ENCODE measurements around the gene APBA2.

The APBA2 gene

DNA sequence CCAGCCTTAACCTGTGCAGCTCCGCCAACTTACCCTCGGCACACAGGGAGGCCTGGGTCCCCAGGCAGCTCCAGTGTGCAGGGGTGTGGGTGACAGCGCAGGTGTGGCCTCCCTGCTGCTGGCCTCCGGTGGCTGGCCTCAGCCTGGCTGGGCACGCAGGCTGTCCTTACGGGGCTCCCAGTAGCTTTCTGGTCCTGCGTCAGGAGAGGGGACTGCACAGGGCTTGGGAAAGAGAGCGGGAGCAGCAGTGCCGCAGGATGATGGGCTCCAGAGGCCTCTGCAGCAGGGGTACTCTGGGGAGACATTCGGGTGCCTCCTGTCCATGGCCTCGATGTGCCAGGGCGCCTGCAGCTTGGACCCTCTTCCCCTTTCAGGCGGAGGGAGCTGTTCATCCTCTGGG is 9.4 kb downstream of the APBA2 start:
- in situ Hi-C loops (cut with HindIII; ENCODE audit: low sequenced_read_pairs) = no loop called here

DNA sequence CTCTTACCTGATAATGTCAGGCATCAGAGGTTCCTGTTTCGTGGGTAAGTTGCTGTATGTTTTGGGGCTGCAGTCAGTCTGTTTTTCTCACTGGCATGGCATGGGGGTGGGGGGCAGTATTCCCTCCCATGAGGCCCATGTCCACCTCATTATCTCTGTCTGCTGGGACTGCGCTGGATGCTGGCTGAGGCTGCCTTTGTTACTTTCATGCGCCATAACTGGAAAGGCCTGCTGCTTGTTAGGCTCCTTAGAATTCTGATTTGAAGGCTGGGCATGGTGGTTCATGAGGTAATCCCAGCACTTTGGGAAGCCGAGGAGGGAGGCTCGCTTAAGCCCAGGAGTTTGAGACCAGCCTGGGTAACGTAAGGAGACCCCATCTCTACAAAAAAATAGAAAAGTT is 9.8 kb downstream of the APBA2 start:
- in situ Hi-C loops (cut with HindIII; ENCODE audit: low sequenced_read_pairs) = no loop called here

- in situ Hi-C loops (cut with HindIII; ENCODE audit: low sequenced_read_pairs) = no loop called here
Measured at GRCh38 chr15:28896951-28897350, 11.2 kb downstream of the APBA2 start.

- in situ Hi-C loops (cut with HindIII; ENCODE audit: low sequenced_read_pairs) = no loop called here
Measured at GRCh38 chr15:28897861-28898585, 12.2 kb downstream of the APBA2 start.

DNA sequence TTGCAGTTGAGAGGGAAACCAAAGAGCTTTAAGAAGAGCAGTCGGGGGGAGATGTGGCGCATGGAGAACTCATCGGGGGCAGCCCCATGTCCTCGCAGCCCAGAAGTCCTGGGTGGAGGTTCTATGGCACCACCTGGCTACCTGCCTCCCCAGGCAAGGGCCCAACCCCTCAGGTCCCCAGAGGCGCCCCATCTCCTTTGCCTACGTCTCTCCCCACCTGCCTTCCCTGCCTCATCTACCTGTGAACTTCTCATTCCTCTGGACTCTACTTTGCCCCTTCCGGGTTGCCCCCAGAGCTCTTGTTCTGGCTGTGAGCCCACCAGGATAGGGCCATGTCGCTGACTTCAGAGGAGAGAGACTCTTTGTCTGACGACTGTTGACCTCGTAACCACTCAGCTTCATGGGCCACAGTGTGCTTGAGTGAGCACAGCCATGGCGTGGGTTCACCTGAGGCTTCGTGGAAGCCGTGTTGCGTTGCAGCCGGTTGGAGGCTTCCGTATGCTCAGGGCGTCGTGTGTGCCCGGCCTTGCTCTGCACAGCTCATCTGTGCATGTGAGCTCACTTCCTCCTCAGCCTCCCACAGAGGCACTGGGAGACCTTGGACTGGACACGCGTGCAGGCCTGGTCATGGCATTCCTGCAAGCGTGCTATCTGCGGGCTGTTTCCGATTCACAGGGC is 13.4 kb downstream of the APBA2 start:
- in situ Hi-C loops (cut with HindIII; ENCODE audit: low sequenced_read_pairs) = no loop called here

- in situ Hi-C loops (cut with HindIII; ENCODE audit: low sequenced_read_pairs) = no loop called here
Measured at GRCh38 chr15:28900041-28900891, 14.5 kb downstream of the APBA2 start.

GRCh38 chr15:28900892-28901586 is 15.3 kb downstream of the APBA2 start:
- in situ Hi-C loops (cut with HindIII; ENCODE audit: low sequenced_read_pairs) = no loop called here

DNA sequence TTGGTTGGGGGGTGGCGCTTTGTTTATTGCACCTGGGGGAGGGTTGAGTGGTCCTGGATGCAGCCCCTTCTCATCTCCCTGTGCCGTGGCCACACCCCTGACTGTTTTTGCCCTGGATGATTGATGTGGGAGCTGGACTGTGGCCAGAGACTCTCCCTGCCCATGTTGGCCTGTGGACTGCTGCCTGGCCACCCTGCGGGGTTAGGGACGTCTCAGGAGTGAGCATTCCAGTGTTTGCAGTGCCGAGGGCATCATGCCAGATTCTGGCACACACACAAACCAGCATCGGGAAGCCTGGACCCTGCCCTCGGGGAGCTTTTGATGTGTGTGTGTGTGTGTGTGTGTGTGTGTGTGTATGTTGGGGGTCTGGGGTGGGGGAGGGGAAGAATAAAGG is 15.8 kb downstream of the APBA2 start:
- in situ Hi-C loops (cut with HindIII; ENCODE audit: low sequenced_read_pairs) = no loop called here

- in situ Hi-C loops (cut with HindIII; ENCODE audit: low sequenced_read_pairs) = no loop called here
Measured at GRCh38 chr15:28901987-28902745, 16.4 kb downstream of the APBA2 start.

DNA sequence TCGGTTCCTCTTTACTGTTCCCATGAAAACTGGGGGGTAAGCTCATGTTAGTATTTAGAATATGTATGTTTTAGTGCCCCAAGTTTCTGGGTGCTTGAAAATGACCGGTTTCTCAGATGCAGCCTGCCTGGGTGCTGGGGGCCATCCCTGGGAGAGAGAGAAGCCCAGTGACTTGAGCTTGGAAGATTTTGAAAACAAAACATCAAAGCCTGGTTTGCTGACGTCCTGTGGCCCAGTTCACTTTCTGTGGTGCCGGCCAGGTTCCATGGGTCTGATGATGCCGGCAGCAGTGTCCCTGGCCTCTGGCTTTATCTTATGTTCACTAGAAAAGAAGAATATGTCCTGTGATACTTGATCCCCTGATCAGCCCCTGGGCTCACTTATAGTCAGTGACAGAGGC is 17.1 kb downstream of the APBA2 start:
- in situ Hi-C loops (cut with HindIII; ENCODE audit: low sequenced_read_pairs) = no loop called here

- in situ Hi-C loops (cut with HindIII; ENCODE audit: low sequenced_read_pairs) = no loop called here
Measured at GRCh38 chr15:28903555-28903954, 17.8 kb downstream of the APBA2 start.

DNA sequence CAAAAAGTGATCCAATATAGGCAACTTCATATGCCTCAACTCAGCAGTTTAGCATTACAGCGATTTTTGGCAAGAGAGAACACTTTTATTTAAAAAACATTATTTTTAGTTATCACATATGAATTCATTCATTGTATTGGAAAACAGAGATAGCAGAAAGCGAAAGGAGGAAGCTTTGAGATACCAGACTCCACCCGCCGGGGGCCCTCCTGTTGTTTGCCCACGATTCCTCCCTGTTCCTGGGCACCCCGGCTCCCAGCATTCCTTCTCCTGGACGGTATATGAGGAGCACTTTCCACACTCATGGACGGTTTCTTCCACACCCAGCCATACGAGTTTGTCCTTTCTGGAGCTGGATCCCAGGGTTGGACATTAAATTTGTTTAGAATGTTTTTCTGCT is 18.2 kb downstream of the APBA2 start:
- in situ Hi-C loops (cut with HindIII; ENCODE audit: low sequenced_read_pairs) = no loop called here

- in situ Hi-C loops (cut with HindIII; ENCODE audit: low sequenced_read_pairs) = no loop called here
Measured at GRCh38 chr15:28904541-28905315, 19.0 kb downstream of the APBA2 start.

DNA sequence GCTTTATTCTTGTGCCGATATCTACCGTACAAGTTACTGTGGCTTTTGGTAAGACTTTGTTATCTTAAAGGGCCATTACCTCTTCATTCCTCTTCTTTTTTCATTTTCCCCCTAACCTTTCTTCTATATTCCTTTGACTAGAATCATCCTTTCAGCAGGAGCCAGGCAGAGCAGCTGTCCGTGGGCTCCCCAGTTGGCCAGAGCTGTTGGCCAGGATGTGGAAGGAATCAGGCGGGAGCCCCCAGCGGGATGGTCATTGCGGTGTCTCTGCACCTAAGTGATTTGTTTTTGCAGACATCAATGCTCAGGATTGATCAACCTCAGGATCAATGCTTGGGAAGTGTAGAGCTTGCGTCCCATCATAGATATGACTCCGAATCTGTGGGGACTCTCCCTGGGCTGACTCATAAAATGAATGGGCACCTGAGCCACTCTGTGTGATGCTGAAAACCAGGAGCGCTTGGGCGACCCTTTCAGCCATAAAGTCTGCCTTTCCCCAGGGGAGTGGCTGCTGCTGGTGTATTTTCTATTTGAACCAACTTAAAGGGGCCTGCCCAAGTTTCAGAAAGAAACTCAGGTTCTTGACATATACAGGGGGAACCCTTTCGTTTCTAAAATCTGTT is 21.7 kb downstream of the APBA2 start:
- in situ Hi-C loops (cut with HindIII; ENCODE audit: low sequenced_read_pairs) = no loop called here

DNA sequence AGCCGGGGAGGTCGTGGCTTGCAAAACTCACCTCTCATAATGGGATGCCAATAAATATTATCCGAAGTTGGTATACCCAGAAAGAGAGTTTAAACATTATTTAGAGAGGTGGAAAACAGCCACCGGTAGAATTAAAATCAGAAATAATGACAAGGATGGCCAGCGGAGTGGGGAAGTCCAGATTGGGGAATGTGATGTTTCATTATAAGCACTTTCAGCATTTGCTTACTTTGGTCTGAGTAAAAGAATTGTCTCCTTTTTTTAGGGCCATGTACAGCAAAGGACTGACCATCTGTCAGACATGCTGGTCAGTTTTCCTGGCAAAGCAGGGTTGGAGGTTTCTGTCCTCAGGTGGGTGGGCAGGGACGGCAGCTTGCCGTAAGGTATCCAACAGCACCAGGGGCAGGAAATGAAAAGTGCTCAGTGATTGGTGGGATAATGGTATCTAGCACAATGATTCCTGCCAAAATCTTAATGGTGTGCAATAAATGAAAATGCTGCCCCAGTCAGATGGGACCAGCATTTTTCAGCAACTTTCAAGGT is 24.3 kb downstream of the APBA2 start:
- in situ Hi-C loops (cut with HindIII; ENCODE audit: low sequenced_read_pairs) = no loop called here

- in situ Hi-C loops (cut with HindIII; ENCODE audit: low sequenced_read_pairs) = no loop called here
Measured at GRCh38 chr15:28911310-28911931, 25.6 kb downstream of the APBA2 start.

- in situ Hi-C loops (cut with HindIII; ENCODE audit: low sequenced_read_pairs) = no loop called here
Measured at GRCh38 chr15:28912422-28912821, 26.6 kb downstream of the APBA2 start.

DNA sequence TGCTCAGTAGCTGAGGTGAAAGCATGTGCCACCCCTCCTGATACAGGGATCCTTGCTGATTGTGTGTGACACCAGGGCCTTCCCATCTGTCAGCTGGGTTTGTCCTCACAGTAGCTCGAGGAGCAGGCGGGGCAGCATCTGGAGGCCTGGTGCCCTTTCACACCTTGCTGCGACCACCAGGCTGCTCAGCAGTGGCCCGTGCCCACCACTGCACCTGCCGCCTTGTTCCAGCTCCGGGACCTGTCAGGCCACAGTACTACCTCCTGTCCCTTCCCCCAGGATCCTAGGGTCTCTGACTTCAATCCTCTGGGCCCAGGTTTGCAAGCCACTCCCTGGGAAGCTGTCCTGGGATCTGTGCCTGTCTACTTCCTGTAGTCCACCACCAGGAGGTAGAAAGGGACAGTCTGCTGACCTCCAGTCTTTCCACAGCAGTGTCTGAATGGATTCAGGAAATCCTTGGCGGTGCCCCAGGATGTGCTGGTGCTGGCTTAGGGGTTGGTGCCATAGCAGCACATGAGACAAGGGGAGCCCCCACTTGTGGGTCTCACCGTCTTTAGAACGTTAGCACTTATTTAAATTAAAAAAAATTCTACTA is 27.5 kb downstream of the APBA2 start:
- in situ Hi-C loops (cut with HindIII; ENCODE audit: low sequenced_read_pairs) = no loop called here
